Esophagus squamous epithelium (tissue), 4 donors: ENCODE measurements around the gene WDR73.

Source experiments
- POLR2A ChIP-seq, 4 donors: fragments of 450-650 bp; IDR thresholded peaks; one replicate each; pipeline ENCODE4 v1.6.1; 2017; ENCODE audit warnings: antibody characterized with exemption in 4 of 4, mild to moderate bottlenecking in 4 of 4, moderate library complexity in 3 of 4
- TF ChIP-seq, protein P1 (sequence below), 6 experiments: fragments of 450-650 bp in 4 of 6; fragments of 200-600 bp in 2 of 6; sonication (generic) in 2 of 6; IDR thresholded peaks; one replicate each; pipeline ENCODE4 v1.5.1; 2016 to 2019; ENCODE audit warnings: antibody characterized with exemption in 6 of 6, mild to moderate bottlenecking in 4 of 6, moderate library complexity in 4 of 6

DNA sequence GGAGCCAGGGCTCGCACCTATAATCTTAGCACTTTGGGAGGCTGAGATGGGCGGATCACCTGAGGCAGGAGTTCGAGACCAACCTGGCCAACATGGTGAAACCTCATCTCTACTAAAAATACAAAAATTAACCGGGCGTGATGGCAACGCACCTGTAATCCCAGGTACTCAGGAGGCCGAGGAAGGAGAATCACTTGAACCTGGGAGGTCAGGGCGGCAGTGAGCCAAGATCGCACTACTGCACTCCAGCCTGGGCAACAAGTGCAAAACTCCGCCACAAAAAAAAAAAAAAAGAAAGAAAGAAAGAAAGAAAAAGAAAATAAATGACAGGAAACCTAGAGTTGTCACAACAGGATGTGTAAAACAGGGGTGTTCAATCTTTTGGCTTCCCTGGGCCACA is 6.9 kb upstream of the WDR73 start:
- no peak for TF ChIP-seq POLR2A (IDR thresholded peaks at IDR 0.05)
- TF ChIP-seq, protein P1, sequence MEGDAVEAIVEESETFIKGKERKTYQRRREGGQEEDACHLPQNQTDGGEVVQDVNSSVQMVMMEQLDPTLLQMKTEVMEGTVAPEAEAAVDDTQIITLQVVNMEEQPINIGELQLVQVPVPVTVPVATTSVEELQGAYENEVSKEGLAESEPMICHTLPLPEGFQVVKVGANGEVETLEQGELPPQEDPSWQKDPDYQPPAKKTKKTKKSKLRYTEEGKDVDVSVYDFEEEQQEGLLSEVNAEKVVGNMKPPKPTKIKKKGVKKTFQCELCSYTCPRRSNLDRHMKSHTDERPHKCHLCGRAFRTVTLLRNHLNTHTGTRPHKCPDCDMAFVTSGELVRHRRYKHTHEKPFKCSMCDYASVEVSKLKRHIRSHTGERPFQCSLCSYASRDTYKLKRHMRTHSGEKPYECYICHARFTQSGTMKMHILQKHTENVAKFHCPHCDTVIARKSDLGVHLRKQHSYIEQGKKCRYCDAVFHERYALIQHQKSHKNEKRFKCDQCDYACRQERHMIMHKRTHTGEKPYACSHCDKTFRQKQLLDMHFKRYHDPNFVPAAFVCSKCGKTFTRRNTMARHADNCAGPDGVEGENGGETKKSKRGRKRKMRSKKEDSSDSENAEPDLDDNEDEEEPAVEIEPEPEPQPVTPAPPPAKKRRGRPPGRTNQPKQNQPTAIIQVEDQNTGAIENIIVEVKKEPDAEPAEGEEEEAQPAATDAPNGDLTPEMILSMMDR (IDR thresholded peaks at IDR 0.05): no peak
